ENCODE data around the gene HTRA1. TPM values are rescaled to one million over a fixed set of nuclear protein-coding genes. Genes with fewer than 3 reads are reported as not detected.
A peak's percentile ranks its signal among the peaks of the same experiment; 100 is the strongest.

The HTRA1 gene
- total RNA-seq, 1 donor from 2014 or later: 3.5 TPM

DNA sequence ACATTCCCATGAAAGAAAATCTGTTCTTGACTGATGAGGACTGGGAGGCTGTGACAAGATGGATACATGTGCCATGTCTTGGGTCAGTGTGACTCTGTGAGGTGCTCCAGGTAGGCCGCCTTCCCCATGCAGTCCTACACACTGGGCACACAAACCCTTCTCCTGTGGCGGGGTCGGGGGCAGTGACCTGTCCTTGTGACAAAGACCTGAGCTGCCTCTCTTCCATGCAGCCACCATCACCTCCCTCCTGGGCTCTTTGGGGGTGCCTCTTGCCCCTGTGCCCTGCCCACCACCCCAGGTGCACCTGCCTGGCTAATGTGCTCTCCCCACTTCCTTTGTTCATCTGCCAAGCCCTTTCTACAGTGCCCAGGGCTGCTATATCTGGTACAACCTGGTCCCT is 63.5 kb downstream of the HTRA1 start:
- peaks cover 2% of the 10 kb centered on the region for H3K4me1 Mint-ChIP-seq (ENCODE audit: low read depth)
- no peak overlapping the region for H3K4me3 Mint-ChIP-seq (ENCODE audit: low read depth)
- H3K36me3 Mint-ChIP-seq (ENCODE audit: insufficient read depth): no peaks in the 10 kb centered on the region
- no peak for DNase-seq (ENCODE audit: low spot score, unreplicated experiment)
- H3K27me3 Mint-ChIP-seq: peaks cover 51% of the 10 kb centered on the region
- H3K9me3 Mint-ChIP-seq (ENCODE audit: low read depth): no peaks in the 10 kb centered on the region
- H3K27ac Mint-ChIP-seq: peak overlapping the region; percentile 29
- TF ChIP-seq, protein P1, sequence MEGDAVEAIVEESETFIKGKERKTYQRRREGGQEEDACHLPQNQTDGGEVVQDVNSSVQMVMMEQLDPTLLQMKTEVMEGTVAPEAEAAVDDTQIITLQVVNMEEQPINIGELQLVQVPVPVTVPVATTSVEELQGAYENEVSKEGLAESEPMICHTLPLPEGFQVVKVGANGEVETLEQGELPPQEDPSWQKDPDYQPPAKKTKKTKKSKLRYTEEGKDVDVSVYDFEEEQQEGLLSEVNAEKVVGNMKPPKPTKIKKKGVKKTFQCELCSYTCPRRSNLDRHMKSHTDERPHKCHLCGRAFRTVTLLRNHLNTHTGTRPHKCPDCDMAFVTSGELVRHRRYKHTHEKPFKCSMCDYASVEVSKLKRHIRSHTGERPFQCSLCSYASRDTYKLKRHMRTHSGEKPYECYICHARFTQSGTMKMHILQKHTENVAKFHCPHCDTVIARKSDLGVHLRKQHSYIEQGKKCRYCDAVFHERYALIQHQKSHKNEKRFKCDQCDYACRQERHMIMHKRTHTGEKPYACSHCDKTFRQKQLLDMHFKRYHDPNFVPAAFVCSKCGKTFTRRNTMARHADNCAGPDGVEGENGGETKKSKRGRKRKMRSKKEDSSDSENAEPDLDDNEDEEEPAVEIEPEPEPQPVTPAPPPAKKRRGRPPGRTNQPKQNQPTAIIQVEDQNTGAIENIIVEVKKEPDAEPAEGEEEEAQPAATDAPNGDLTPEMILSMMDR (IDR thresholded peaks at IDR 0.05; ENCODE audit: unreplicated experiment): no peak

DNA sequence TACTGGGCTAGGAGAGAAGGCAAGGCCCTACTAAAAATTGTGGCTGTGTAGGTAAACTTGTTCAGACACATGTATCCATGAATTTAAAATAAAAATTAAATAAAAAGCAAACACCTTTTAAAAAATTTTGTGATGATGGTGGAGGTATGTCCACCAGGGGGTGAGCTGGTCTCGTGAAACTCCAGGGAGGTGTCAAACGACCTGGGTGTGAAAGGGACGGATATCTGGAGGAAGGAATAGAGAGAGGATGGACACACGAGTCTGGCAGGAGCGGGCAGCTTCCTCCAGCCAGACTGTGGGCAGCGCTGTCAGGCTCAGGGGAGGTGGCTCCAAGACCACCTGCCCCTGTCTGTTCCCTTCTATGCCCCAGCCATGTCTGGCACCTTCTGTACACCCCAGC is 64.4 kb downstream of the HTRA1 start:
- no peak overlapping the region for H3K27ac Mint-ChIP-seq
- peaks cover 58% of the 10 kb centered on the region for H3K27me3 Mint-ChIP-seq
- DNase-seq (ENCODE audit: low spot score, unreplicated experiment): no peak
- TF ChIP-seq, protein P1 (IDR thresholded peaks at IDR 0.05; ENCODE audit: unreplicated experiment): peak; percentile 50
- H3K4me3 Mint-ChIP-seq (ENCODE audit: low read depth): no peak overlapping the region
- peaks cover 2% of the 10 kb centered on the region for H3K4me1 Mint-ChIP-seq (ENCODE audit: low read depth)
- no peaks in the 10 kb centered on the region for H3K36me3 Mint-ChIP-seq (ENCODE audit: insufficient read depth)
- peaks cover under 1% of the 10 kb centered on the region for H3K9me3 Mint-ChIP-seq (ENCODE audit: low read depth)

DNA sequence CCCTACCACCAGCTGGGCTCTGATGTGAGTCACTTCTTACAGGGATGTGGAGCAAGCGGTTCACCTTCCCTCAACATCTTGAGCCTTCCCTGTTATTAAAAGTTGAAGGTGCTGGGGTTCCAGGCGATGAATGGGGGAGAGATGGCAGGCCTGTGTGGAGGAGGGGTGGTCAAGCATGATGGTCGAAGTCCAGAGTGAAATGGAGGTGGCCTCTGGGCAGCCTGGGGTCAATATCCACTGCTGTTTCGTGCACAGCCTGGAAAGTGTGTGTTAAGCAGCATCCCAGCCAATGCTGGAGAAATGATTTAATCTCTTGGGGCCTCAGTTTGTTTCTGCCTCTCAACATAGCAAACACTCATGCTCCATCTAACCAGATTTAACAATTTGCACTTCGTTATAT is 65.5 kb downstream of the HTRA1 start:
- peaks cover 63% of the 10 kb centered on the region for H3K27me3 Mint-ChIP-seq

GRCh38 chr10:122530177-122530576 is 68.8 kb downstream of the HTRA1 start:
- H3K4me3 Mint-ChIP-seq (ENCODE audit: low read depth): no peak overlapping the region
- peaks cover 4% of the 10 kb centered on the region for H3K9me3 Mint-ChIP-seq (ENCODE audit: low read depth)
- peaks cover 53% of the 10 kb centered on the region for H3K27me3 Mint-ChIP-seq
- peaks cover 15% of the 10 kb centered on the region for H3K4me1 Mint-ChIP-seq (ENCODE audit: low read depth)
- H3K36me3 Mint-ChIP-seq (ENCODE audit: insufficient read depth): no peaks in the 10 kb centered on the region
- TF ChIP-seq, protein P1 (IDR thresholded peaks at IDR 0.05; ENCODE audit: unreplicated experiment): no peak
- no peak overlapping the region for H3K27ac Mint-ChIP-seq
- DNase-seq (ENCODE audit: low spot score, unreplicated experiment): no peak

More for the DNA sequence above, 65.5 kb downstream of the HTRA1 start:
- Mint-ChIP-seq H3K36me3 (ENCODE audit: insufficient read depth) (no peaks in the 10 kb centered on the region), H3K4me3 (ENCODE audit: low read depth) (no peak overlapping the region), H3K27ac (no peak overlapping the region), H3K4me1 (ENCODE audit: low read depth) (peaks cover 6% of the 10 kb centered on the region), H3K9me3 (ENCODE audit: low read depth) (peaks cover 4% of the 10 kb centered on the region)
- DNase-seq (ENCODE audit: low spot score, unreplicated experiment): no peak
- TF ChIP-seq, protein P1 (IDR thresholded peaks at IDR 0.05; ENCODE audit: unreplicated experiment): no peak

DNA sequence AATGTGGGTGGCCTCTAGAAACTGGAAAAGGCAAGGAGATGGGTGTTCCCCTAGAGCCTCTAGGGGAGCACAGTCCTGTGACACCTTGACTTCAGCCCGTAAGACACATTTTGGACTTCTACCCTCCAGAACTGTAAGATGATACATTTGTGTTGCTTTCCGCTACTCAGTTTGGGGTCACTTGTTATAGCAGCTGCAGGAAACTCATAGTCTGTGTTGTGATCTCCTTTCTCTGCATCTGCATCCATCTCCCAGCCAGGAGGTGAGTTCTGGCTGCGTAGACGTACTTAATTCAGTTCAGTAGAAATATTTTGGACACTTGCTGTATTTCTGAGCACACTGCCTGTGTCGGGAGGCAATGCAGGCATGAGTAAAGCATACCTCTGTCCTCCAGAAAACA is 69.9 kb downstream of the HTRA1 start:
- peaks cover 4% of the 10 kb centered on the region for H3K9me3 Mint-ChIP-seq (ENCODE audit: low read depth)
- H3K36me3 Mint-ChIP-seq (ENCODE audit: insufficient read depth): no peaks in the 10 kb centered on the region
- peaks cover 48% of the 10 kb centered on the region for H3K27me3 Mint-ChIP-seq
- DNase-seq (ENCODE audit: low spot score, unreplicated experiment): no peak
- H3K4me1 Mint-ChIP-seq (ENCODE audit: low read depth): peaks cover 15% of the 10 kb centered on the region
- TF ChIP-seq, protein P1 (IDR thresholded peaks at IDR 0.05; ENCODE audit: unreplicated experiment): no peak
- no peak overlapping the region for H3K4me3 Mint-ChIP-seq (ENCODE audit: low read depth)
- H3K27ac Mint-ChIP-seq: no peak overlapping the region
